Activated naive CD8-positive, alpha-beta T cell treated with anti-CD3 and anti-CD28 coated beads, Interleukin-2, amount 10 ng/mL, durations not matched to agents 7 days and 5 days (primary cell): ENCODE results near the gene CSMD2. TPM values are rescaled to one million over a fixed set of nuclear protein-coding genes. Genes with fewer than 3 reads are reported as not detected.

Source experiments
- ATAC-seq: fragments of 150-1000 bp; cut with Tn5 transposase; one replicate; pipeline ENCODE4 v1.10.0; 2021; ENCODE audit warnings: low read depth, moderate library complexity
- POLR2A ChIA-PET: fragments of 350-600 bp; sonication (Branson Sonifier 250); formaldehyde crosslinking; loops from one replicate; lab custom pipeline; 2021; ENCODE audit warnings: antibody characterized with exemption; lab: Charles Lee
- DNase-seq: peaks from one replicate; pipeline ENCODE4 v3.0.0; 2021
- H3K27ac Mint-ChIP-seq: one replicate; pipeline ENCODE4 v1.8.0; 2022; ENCODE audit warnings: mild to moderate bottlenecking, mixed read lengths
- H3K27me3 Mint-ChIP-seq: one replicate; pipeline ENCODE4 v1.8.0; 2022; ENCODE audit warnings: mild to moderate bottlenecking, moderate library complexity, mixed read lengths
- H3K36me3 Mint-ChIP-seq: one replicate; pipeline ENCODE4 v1.8.0; 2021; ENCODE audit warnings: mild to moderate bottlenecking, mixed read lengths
- H3K4me1 Mint-ChIP-seq: one replicate; pipeline ENCODE4 v1.8.0; 2021; ENCODE audit warnings: mixed read lengths
- H3K4me3 Mint-ChIP-seq: one replicate; pipeline ENCODE4 v1.8.0; 2022; ENCODE audit warnings: mild to moderate bottlenecking, moderate library complexity, mixed read lengths
- H3K9me3 Mint-ChIP-seq: one replicate; pipeline ENCODE4 v1.8.0; 2021; ENCODE audit warnings: mixed read lengths
- total RNA-seq, 2 experiments: library from RNA; stranded (reverse); gene quantifications; one replicate each; pipeline ENCODE4 v1.2.3, GENCODE V29; 2021

Gene CSMD2
- total RNA-seq, 2 experiments from 2014 or later = not detected

DNA sequence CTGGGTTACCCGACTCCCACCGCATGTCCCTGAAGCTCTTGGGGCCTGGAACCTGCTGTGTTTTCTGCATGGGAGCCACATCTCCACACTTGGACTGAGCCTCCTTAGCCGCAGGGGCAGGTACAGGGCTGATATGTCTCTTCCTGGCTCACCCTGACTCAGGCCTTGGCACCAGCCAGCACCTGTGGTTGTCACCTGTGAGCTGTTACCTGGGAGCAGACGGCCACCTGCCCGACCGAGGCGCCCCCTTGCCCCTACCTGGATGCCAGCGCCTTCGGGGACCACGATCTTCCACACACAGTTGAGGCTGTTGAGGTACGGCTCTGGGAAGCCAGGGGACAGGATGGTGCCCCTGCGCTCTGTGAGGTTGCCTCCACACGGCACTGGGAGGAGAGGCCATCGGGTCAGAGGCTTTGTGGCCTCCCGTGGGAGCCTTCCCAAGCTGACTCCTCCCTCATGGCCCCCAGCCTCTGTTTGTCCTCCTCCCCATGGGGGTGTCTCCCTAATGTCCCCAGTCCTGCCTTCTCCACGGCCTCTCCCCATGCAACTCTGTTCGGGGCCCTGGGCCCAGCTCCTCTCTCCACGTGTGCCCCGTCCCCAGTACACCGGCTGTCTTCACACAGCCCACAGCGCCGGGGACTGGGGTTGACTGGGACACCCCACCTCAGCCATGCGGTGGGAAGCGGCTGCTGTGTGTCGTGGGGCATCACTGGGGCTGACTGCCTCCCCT lies 540.6 kb downstream of the CSMD2 start:
- POLR2A ChIA-PET = no interaction called here
- DNase-seq (no peak), ATAC-seq (no peak)
- Mint-ChIP-seq H3K4me3 (no peak overlapping the region), H3K36me3 (no peaks in the 10 kb centered on the region), H3K27ac (no peak overlapping the region), H3K27me3 (peaks cover 16% of the 10 kb centered on the region), H3K4me1 (no peaks in the 10 kb centered on the region), H3K9me3 (no peaks in the 10 kb centered on the region)

DNA sequence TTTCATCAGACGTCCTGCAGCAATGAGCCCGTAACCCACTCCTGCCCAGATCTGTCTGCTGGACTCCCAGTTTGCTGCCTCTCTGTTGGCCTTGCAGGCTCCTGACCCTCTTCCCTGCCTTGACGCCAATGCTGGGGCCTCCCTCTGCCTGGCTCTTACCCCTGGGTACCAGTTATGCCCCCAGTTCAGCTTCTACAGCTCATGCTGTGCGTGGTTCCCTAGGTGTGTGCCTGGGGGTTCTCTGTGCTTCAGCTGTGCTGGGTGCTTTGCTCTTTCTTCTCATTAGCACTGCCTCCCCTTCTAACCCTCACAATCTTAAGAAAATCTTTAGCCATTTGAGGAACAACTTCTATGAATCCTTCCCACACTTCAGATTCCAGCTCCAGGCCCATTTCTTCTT lies 541.2 kb downstream of the CSMD2 start:
- Mint-ChIP-seq H3K27me3 (peaks cover 20% of the 10 kb centered on the region), H3K4me3 (no peak overlapping the region), H3K36me3 (no peaks in the 10 kb centered on the region), H3K4me1 (no peaks in the 10 kb centered on the region), H3K27ac (no peak overlapping the region), H3K9me3 (no peaks in the 10 kb centered on the region)
- no peak for DNase-seq
- POLR2A ChIA-PET = no interaction called here
- ATAC-seq = no peak

- no peak for DNase-seq
- no peaks in the 10 kb centered on the region for H3K4me1 Mint-ChIP-seq
- ATAC-seq = no peak
- POLR2A ChIA-PET = no interaction called here
- no peaks in the 10 kb centered on the region for H3K36me3 Mint-ChIP-seq
- H3K9me3 Mint-ChIP-seq = no peaks in the 10 kb centered on the region
- no peak overlapping the region for H3K27ac Mint-ChIP-seq
- peaks cover 13% of the 10 kb centered on the region for H3K27me3 Mint-ChIP-seq
- H3K4me3 Mint-ChIP-seq = no peak overlapping the region
Measured at GRCh38 chr1:33622757-33623156, 542.3 kb downstream of the CSMD2 start.

DNA sequence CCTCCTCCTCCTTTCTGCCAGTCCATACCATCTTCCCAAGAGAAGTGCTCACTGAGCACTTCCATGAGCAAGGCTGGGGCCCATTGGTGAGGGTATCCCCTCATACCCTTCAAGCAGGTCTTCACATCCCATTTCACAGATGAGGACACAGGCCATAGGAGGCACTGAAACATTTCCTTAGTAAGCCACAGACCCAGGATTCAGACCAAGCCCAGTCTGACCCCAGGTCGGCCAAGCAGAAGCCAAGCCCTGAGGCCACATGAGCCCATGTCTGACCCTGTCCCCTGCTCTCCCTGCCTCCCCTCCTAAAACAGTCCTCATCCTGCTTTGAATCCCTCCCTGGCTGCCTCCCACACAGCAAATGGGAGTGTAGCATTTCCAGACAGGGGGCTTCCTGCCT lies 546.4 kb downstream of the CSMD2 start:
- Mint-ChIP-seq H3K9me3 (no peaks in the 10 kb centered on the region), H3K36me3 (no peaks in the 10 kb centered on the region), H3K27me3 (peaks cover 23% of the 10 kb centered on the region), H3K27ac (no peak overlapping the region), H3K4me3 (no peak overlapping the region), H3K4me1 (peaks cover 10% of the 10 kb centered on the region)
- DNase-seq (no peak), ATAC-seq (no peak)
- POLR2A ChIA-PET = no interaction called here

- POLR2A ChIA-PET = no interaction called here
- H3K27me3 Mint-ChIP-seq = peaks cover 29% of the 10 kb centered on the region
Measured at GRCh38 chr1:33617451-33617850, 547.6 kb downstream of the CSMD2 start.

GRCh38 chr1:33616780-33617179 lies 548.2 kb downstream of the CSMD2 start:
- no peak overlapping the region for H3K4me3 Mint-ChIP-seq
- no peaks in the 10 kb centered on the region for H3K36me3 Mint-ChIP-seq
- peaks cover 29% of the 10 kb centered on the region for H3K27me3 Mint-ChIP-seq
- DNase-seq (no peak), ATAC-seq (no peak)
- no peaks in the 10 kb centered on the region for H3K9me3 Mint-ChIP-seq
- POLR2A ChIA-PET = no interaction called here
- H3K27ac Mint-ChIP-seq = no peak overlapping the region
- H3K4me1 Mint-ChIP-seq = peaks cover 10% of the 10 kb centered on the region

More at GRCh38 chr1:33617451-33617850, 547.6 kb downstream of the CSMD2 start:
- no peaks in the 10 kb centered on the region for H3K36me3 Mint-ChIP-seq
- DNase-seq (no peak), ATAC-seq (no peak)
- peaks cover 10% of the 10 kb centered on the region for H3K4me1 Mint-ChIP-seq
- no peak overlapping the region for H3K4me3 Mint-ChIP-seq
- no peaks in the 10 kb centered on the region for H3K9me3 Mint-ChIP-seq
- no peak overlapping the region for H3K27ac Mint-ChIP-seq

DNA sequence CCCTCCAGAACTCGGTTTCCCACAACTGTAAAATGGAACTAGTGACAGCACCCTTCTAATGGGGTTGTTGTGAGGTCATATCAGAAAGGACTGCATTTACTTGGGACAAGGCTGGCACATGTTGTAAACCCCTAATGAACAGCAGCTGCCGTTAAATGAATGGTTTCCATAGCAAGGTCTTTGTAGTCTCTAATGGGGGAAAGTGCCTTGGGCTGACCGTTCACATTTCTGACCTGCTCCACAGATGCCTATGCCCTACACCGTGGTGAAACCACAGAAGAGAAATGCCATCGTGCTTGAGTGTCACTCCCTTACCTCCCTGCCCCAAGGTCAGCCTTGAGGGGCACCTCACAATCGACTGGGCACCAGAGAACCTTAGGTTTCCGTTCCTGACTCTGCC lies 549.5 kb downstream of the CSMD2 start:
- DNase-seq (no peak), ATAC-seq (no peak)
- Mint-ChIP-seq H3K9me3 (no peaks in the 10 kb centered on the region), H3K27ac (no peak overlapping the region), H3K36me3 (no peaks in the 10 kb centered on the region), H3K4me3 (no peak overlapping the region), H3K4me1 (peaks cover 10% of the 10 kb centered on the region), H3K27me3 (peaks cover 31% of the 10 kb centered on the region)
- POLR2A ChIA-PET = no interaction called here

- POLR2A ChIA-PET = no interaction called here
- no peak for ATAC-seq
- peaks cover 18% of the 10 kb centered on the region for H3K27me3 Mint-ChIP-seq
Measured at GRCh38 chr1:33610864-33611455, 554.1 kb downstream of the CSMD2 start.

DNA sequence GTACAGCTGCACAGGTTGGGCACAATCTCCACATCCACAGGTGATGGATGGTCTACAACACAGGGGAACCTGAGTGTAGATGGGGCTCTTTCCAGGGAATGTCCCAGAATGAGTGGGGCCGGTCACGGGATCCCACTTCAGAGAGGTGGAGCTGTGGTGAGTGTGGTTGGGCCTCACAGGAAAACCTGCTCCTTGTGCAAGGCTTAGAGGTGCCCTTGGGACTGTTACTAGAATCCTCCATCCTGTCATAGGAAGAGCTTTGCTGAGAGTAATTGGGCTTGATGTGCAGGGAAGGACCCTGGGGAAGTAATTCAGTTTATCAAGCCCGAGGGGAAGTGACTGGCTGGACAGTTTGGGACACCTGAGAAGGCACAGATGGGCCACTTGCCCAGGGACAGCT lies 554.6 kb downstream of the CSMD2 start:
- POLR2A ChIA-PET = no interaction called here
- H3K4me3 Mint-ChIP-seq = no peak overlapping the region
- H3K4me1 Mint-ChIP-seq = peaks cover 2% of the 10 kb centered on the region
- ATAC-seq = no peak
- no peak overlapping the region for H3K27ac Mint-ChIP-seq
- H3K36me3 Mint-ChIP-seq = no peaks in the 10 kb centered on the region
- H3K9me3 Mint-ChIP-seq = no peaks in the 10 kb centered on the region
- peaks cover 16% of the 10 kb centered on the region for H3K27me3 Mint-ChIP-seq
- no peak for DNase-seq

More at GRCh38 chr1:33610864-33611455, 554.1 kb downstream of the CSMD2 start:
- H3K4me3 Mint-ChIP-seq = no peak overlapping the region
- no peak for DNase-seq
- H3K9me3 Mint-ChIP-seq = no peaks in the 10 kb centered on the region
- H3K36me3 Mint-ChIP-seq = no peaks in the 10 kb centered on the region
- peaks cover 8% of the 10 kb centered on the region for H3K4me1 Mint-ChIP-seq
- H3K27ac Mint-ChIP-seq = no peak overlapping the region

- POLR2A ChIA-PET = no interaction called here
- H3K36me3 Mint-ChIP-seq = no peaks in the 10 kb centered on the region
- DNase-seq (no peak), ATAC-seq (no peak)
- no peak overlapping the region for H3K4me3 Mint-ChIP-seq
- no peaks in the 10 kb centered on the region for H3K4me1 Mint-ChIP-seq
- no peak overlapping the region for H3K27ac Mint-ChIP-seq
- H3K27me3 Mint-ChIP-seq = peaks cover 16% of the 10 kb centered on the region
- no peaks in the 10 kb centered on the region for H3K9me3 Mint-ChIP-seq
Measured at GRCh38 chr1:33609739-33610138, 555.3 kb downstream of the CSMD2 start.

DNA sequence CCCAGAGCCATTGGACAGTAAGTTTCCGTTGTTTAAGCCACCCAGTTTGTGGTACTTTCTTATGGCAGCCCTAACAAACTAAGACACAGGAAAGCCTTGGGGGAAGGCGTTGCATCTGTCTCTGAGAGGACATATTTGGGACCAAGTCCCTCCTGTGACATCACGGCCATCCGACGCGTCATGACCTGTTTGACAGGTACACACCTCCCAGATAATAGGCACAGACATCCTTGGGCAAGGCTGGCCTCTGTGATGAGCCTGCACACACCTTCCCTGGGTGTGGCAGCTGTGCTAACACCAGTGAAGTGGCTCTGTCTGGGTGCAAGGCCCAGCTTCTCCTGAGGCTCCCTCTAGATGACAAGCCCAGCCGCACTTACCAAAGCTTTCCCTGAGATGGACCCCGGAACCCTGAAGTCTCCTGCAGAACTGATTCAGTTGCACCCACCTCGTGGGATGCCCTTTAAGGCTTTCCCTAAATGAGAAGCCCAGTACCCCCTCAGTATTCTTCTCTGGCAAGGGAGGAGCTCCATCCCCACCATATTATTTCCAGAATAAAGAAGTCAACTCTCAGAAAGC lies 556.1 kb downstream of the CSMD2 start:
- no peaks in the 10 kb centered on the region for H3K4me1 Mint-ChIP-seq
- POLR2A ChIA-PET = no interaction called here
- H3K9me3 Mint-ChIP-seq = no peaks in the 10 kb centered on the region
- no peak for DNase-seq
- H3K27me3 Mint-ChIP-seq = peaks cover 10% of the 10 kb centered on the region
- H3K27ac Mint-ChIP-seq = no peak overlapping the region
- ATAC-seq = no peak
- no peaks in the 10 kb centered on the region for H3K36me3 Mint-ChIP-seq
- no peak overlapping the region for H3K4me3 Mint-ChIP-seq

- no peak overlapping the region for H3K4me3 Mint-ChIP-seq
- no peak for ATAC-seq
- H3K27ac Mint-ChIP-seq = no peak overlapping the region
- H3K36me3 Mint-ChIP-seq = no peaks in the 10 kb centered on the region
- H3K27me3 Mint-ChIP-seq = peaks cover 4% of the 10 kb centered on the region
- H3K4me1 Mint-ChIP-seq = no peaks in the 10 kb centered on the region
- POLR2A ChIA-PET = no interaction called here
- no peaks in the 10 kb centered on the region for H3K9me3 Mint-ChIP-seq
- DNase-seq = no peak
Measured at GRCh38 chr1:33607444-33608005, 557.5 kb downstream of the CSMD2 start.

DNA sequence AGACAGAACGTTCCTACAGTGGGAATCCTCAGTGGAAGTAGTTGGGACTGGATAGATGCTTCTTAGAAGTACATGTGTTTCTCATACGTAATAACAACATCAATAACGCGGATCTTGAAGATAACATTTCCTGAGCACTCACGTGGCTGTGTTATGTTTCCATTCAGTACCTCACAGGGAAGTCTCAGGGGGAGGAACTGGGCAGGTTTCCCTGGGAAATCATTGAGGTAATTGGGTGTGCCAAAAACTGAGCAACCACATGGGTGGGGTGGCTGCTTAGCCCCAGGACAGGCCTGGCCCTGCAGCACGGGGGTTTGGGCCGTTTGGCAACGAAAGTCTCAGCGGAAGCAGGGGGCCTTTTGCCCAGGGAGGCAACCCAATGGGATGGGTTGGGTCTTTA lies 558.8 kb downstream of the CSMD2 start:
- DNase-seq (no peak), ATAC-seq (no peak)
- Mint-ChIP-seq H3K4me3 (no peak overlapping the region), H3K27me3 (peaks cover 3% of the 10 kb centered on the region), H3K36me3 (no peaks in the 10 kb centered on the region), H3K27ac (no peak overlapping the region), H3K9me3 (no peaks in the 10 kb centered on the region), H3K4me1 (no peaks in the 10 kb centered on the region)
- POLR2A ChIA-PET = no interaction called here

DNA sequence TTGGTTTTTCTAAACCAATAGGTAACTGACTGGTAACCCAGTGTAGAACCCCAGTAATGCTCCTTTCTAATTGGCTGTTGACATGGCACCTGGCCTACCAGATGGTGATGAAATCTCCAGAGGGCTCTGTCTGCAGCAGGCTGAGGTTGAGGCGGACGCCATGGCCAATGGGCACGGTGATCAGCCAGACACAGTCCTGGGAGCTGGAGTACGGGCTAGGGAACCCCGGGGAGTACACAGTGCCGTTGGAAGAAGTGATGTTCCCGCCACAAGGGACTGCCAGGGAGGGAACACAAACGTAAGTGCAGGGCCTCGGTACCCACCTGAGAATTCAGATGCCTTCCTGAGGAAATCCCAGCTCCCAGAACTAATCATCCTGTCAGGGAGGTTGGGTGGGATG lies 562.8 kb downstream of the CSMD2 start:
- Mint-ChIP-seq H3K27me3 (peaks cover 6% of the 10 kb centered on the region), H3K9me3 (no peaks in the 10 kb centered on the region), H3K36me3 (no peaks in the 10 kb centered on the region), H3K4me3 (no peak overlapping the region), H3K4me1 (no peaks in the 10 kb centered on the region), H3K27ac (no peak overlapping the region)
- DNase-seq = no peak
- POLR2A ChIA-PET = no interaction called here
- no peak for ATAC-seq
